H1 (cell line): ENCODE measurements around the gene ATP7B. TPM values are rescaled to one million over a fixed set of nuclear protein-coding genes. Genes with fewer than 3 reads are reported as not detected.

Experiments
- EP300 ChIP-seq, 2 experiments: IDR thresholded peaks; 1 replicate in 1 of 2; 2 replicates in 1 of 2; pipeline ENCODE4 v1.6.1; 2011 to 2012; ENCODE audit warnings: low read depth in 2 of 2, low read length in 2 of 2, mild to moderate bottlenecking in 2 of 2, borderline replicate concordance in 1 of 2, inconsistent platforms in 1 of 2, moderate library complexity in 1 of 2
- KDM1A ChIP-seq: fragments of 200-600, 300-600 bp; sonication (generic); IDR thresholded peaks from 2 replicates; pipeline ENCODE4 v1.7.1; 2016; ENCODE audit warnings: mild to moderate bottlenecking, low read length, borderline replicate concordance
- SP2 ChIP-seq: IDR thresholded peaks from 2 replicates; pipeline ENCODE4 v1.6.1; 2012; ENCODE audit warnings: mild to moderate bottlenecking, low read length, inconsistent platforms
- SP4 ChIP-seq: IDR thresholded peaks from 2 replicates; pipeline ENCODE4 v1.6.1; 2012; ENCODE audit warnings: low read length, inconsistent platforms
- TAF7 ChIP-seq: optimal IDR thresholded peaks from 2 replicates; pipeline ENCODE3; 2011; ENCODE audit warnings: low read depth, mild to moderate bottlenecking, inconsistent platforms, low read length, moderate library complexity, borderline replicate concordance
- USF2 ChIP-seq: IDR thresholded peaks from 2 replicates; pipeline ENCODE4 v1.6.1; 2011; ENCODE audit warnings: low read length, improper control_type of control experiment
- polyA plus RNA-seq, 7 experiments: library from polyadenylated mRNA; depleted of rRNA in 3 of 7; stranded (reverse) in 5 of 7; unstranded in 2 of 7; fragments of >200 nt in 5 of 7; fragments of 200-250 nt in 2 of 7; gene quantifications; 1 replicate in 5 of 7; 2 replicates in 1 of 7; 4 replicates in 1 of 7; pipeline versions ENCODE4 v1.2.1 to v1.2.3, GENCODE V29; 2011 to 2013; ENCODE audit warnings: missing spikeins in 2 of 7, mixed read lengths in 2 of 7
- total RNA-seq: library from RNA; stranded (reverse); fragmentation: NEBNext Ultra II Directional; extraction: Animal tissue kit (Norgen Biotek cat#: 25700); gene quantifications from 2 replicates; pipeline ENCODE4 v1.2.1, GENCODE V29; 2021

Gene ATP7B
- total and polyA plus RNA-seq, 2 of the 8 experiments (the other 6 are each of a cell fraction or from before 2014, with no cell fraction given), result 4.1 to 9.2 TPM

GRCh38 chr13:51977625-51978024, 33.6 kb downstream of the ATP7B start (continued):
- TF ChIP-seq USF2 (no peak), EP300 (IDR thresholded peaks at IDR 0.05; ENCODE audit: borderline replicate concordance in 1 of 2, low read depth in 2 of 2, low read length in 2 of 2) (no peak), SP2 (no peak), TAF7 (no peak), SP4 (no peak), KDM1A (no peak)
